Lung (tissue), 12 donors: ENCODE data around the gene RREB1. TPM values are rescaled to one million over a fixed set of nuclear protein-coding genes. Genes with fewer than 3 reads are reported as not detected.

Experiments
- ATAC-seq: fragments of 200-7000 bp; cut with Tn5 transposase; one replicate; pipeline ENCODE4 v1.9.1; 2020; ENCODE audit warnings: moderate number of reproducible peaks; ENCODE audit not compliant: insufficient read depth, low FRiP score
- DNase-seq, 3 donors: peaks; one replicate each; pipeline ENCODE4 v3.0.0-alpha.2; 2013 to 2017
- H3K27ac ChIP-seq, 2 donors: one replicate each; pipeline ENCODE4 v1.5.1; 2013; ENCODE audit warnings: mild to moderate bottlenecking in 2 of 2, moderate library complexity in 2 of 2, control low read depth in 1 of 2, inconsistent platforms in 1 of 2, low read depth in 1 of 2, low read length in 1 of 2
- H3K27me3 ChIP-seq, 3 donors: one replicate each; pipeline ENCODE4 v1.5.1; 2013; ENCODE audit warnings: low read length in 2 of 3; ENCODE audit not compliant: control insufficient read depth in 3 of 3, insufficient read depth in 3 of 3
- H3K36me3 ChIP-seq, 4 donors: one replicate each; pipeline ENCODE4 v1.5.1; 2013; ENCODE audit warnings: low read length in 4 of 4, mild to moderate bottlenecking in 1 of 4, moderate library complexity in 1 of 4; ENCODE audit not compliant: control insufficient read depth in 4 of 4, insufficient read depth in 4 of 4
- H3K4me1 ChIP-seq, 5 donors: one replicate each; pipeline ENCODE4 v1.5.1; 2013; ENCODE audit warnings: low read length in 5 of 5, mild to moderate bottlenecking in 2 of 5, moderate library complexity in 1 of 5; ENCODE audit not compliant: control insufficient read depth in 5 of 5, insufficient read depth in 5 of 5
- H3K4me3 ChIP-seq: one replicate; pipeline ENCODE4 v1.5.1; 2013; ENCODE audit warnings: mild to moderate bottlenecking, control low read depth, moderate library complexity
- H3K9ac ChIP-seq, 2 donors: one replicate each; pipeline ENCODE4 v1.5.1; 2013; ENCODE audit warnings: low read length in 2 of 2, control low read depth in 1 of 2; ENCODE audit not compliant: insufficient read depth in 1 of 2
- H3K9me3 ChIP-seq, 4 donors: one replicate each; pipeline ENCODE4 v1.5.1; 2013; ENCODE audit warnings: low read length in 3 of 4, mild to moderate bottlenecking in 1 of 4, moderate library complexity in 1 of 4; ENCODE audit not compliant: control insufficient read depth in 4 of 4, insufficient read depth in 3 of 4
- CTCF ChIP-seq: IDR thresholded peaks from 2 replicates; pipeline ENCODE4 v1.5.1; 2012; ENCODE audit warnings: mild to moderate bottlenecking; ENCODE audit errors: control extremely low read depth, extremely low read depth
- WGBS, 2 donors: extraction: QIAGEN DNeasy Blood & Tissue Kit; methylation state at CpG; one replicate each; pipeline ENCODE4 v1.1.7; 2013; 5-methylcytosine and 5-hydroxymethylcytosine counted together
- polyA plus RNA-seq, 2 donors: library from polyadenylated mRNA; stranded (reverse); fragments of 200-250 nt; gene quantifications; one replicate each; pipeline ENCODE4 v1.2.1, GENCODE V29; 2013
- total RNA-seq, 2 donors: library from RNA; depleted of rRNA in 1 of 2; stranded (reverse); fragments of >200 nt in 1 of 2; gene quantifications; one replicate each; pipeline ENCODE4 v1.2.1, GENCODE V29; 2014 to 2021
- donor health status: control.
- donor health status: control.
- donor health status: Bipolar disorder and iron deficiency.
- donor health status: healthy.
- donor health status: DM: yes; HTN: yes; CAD: no.

The RREB1 gene
- total and polyA plus RNA-seq, 4 donors: 8.9 to 54.7 (median 31.1) TPM

DNA sequence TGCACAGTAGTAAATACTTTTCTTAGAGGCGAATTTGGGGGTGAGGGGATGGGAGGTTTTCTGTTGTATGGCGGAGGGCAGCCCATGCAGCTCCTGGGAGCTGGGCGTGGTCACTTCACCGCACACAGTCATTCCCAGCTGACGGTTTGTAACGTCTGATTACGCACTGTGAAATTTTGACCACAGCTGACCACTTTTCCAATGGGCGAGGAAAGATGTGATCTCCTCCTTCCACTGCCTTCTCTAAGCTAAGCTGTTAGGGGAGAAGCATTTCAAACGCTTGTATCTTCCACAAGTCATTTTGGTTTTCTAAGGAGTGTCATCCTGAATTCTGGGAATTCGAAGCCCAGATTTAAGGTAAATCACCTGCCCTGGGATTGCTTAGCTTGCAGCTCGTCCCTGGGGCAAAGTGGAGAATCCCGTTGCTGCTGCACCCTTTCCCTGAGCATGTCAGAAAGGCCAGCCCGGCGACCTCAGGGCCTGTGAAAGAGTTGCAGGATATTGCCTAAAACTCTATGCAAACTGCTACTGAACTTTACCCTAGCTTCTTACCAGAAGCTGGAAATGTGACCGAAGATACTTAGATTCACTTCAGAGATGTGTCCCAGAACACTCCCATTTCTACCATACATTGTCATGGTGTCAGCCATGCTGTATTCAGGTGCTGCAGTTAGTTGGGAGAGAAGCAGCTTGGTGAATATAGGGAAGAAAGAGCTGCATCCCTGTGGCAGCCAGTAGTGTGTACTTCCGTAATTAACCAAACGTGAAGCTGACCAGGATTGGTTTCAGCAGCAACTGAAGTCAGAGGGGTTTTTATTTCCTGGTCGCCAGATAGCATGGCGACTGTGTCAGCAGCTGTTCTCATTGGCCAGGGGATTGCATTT is 58.9 kb downstream of the RREB1 start:
- Histone ChIP-seq H3K4me1 (peaks cover 35 to 61% (median 41%) of the 10 kb centered on the region in 5 donors), H3K36me3 (no peaks in the 10 kb centered on the region), H3K27me3 (no peaks in the 10 kb centered on the region), H3K4me3 (no peak overlapping the region), H3K9ac (peak overlapping the region in 1 of 2 donors; percentile 26), H3K9me3 (no peaks in the 10 kb centered on the region), H3K27ac (peak overlapping the region in 1 of 2 donors; percentile 86)
- 27 to 54% methylated on average over 19 of the region's 19 CpGs for WGBS, 2 donors
- ATAC-seq (peak; percentile 54), DNase-seq (peak in 1 of 3 donors; percentile 59)
- TF ChIP-seq CTCF: no peak

DNA sequence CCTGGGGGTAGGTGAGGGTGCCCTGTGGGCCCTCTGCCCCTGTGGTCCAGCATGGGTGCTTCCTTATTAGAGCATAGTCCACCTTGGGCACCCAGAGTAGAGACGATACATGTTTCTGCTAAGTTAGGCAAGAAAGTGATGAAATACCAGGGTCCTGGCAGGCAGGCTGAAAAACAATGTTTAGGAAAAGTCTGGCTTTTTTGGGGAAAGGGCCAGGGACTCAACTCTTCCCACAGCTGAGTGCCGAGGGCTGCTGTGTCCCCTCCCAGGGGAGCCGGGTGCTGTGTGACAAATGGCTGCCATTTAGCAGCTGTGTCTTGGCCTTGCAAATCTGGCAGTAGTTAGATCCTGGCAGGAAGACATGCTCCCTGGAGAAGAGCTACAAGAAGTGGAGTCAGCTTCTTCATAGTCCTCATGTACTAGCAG is 61.5 kb downstream of the RREB1 start:
- TF ChIP-seq CTCF: no peak
- ATAC-seq: no peak
- peak overlapping the region in 1 of 2 donors; percentile 55 for H3K27ac ChIP-seq
- H3K36me3 ChIP-seq: peaks cover 0 to 2% (median 0%) of the 10 kb centered on the region in 4 donors
- peak; percentile 90 to 95 (median 94) for DNase-seq
- H3K4me1 ChIP-seq: peaks cover 37 to 65% (median 39%) of the 10 kb centered on the region in 5 donors
- H3K9ac ChIP-seq: no peak overlapping the region
- H3K27me3 ChIP-seq: no peaks in the 10 kb centered on the region
- WGBS, 2 donors: 31 to 35% methylated on average over 3 of the region's 3 CpGs
- H3K4me3 ChIP-seq: no peak overlapping the region
- no peaks in the 10 kb centered on the region for H3K9me3 ChIP-seq

DNA sequence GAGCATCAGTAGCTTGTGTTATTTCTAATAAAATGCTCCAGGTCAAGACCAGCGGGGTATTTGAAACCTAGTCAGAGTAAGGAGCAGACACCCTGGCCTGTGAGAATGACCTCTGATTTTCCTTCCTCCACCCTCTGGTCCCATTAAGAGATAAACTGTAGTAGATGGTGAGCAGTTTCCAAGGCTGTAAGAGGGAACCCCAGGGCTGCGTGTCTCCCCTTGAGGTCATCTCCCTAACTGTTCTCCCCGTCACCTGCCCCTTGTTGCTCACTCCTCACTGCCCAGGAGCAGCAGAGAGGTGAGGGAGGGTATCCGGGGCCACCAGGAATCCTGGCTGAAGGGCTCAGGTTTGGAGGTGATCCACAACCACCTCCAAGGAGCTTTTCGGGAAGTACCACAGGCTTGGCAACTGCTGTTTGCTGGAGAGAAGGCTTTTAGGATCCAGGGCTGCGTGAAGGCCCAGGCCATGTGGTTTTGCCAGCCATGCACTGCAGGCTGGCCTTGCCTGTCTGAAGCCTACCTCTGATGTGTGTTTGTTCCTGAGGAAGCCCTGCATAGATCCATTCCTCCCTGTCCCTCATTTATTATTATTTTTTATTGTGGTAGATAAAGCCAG is 62.5 kb downstream of the RREB1 start:
- Histone ChIP-seq H3K9ac (no peak overlapping the region), H3K4me3 (no peak overlapping the region), H3K36me3 (peaks cover 0 to 2% (median 0%) of the 10 kb centered on the region in 4 donors), H3K4me1 (peaks cover 28 to 57% (median 36%) of the 10 kb centered on the region in 5 donors), H3K27me3 (no peaks in the 10 kb centered on the region), H3K9me3 (no peaks in the 10 kb centered on the region), H3K27ac (peak overlapping the region in 1 of 2 donors; percentile 43)
- ATAC-seq: no peak
- 81 to 85% methylated on average over 6 of the region's 6 CpGs for WGBS, 2 donors
- no peak for DNase-seq
- no peak for TF ChIP-seq CTCF
